Stimulated activated memory B cell treated with anti-CD40 and anti-IgM and Interleukin-4, amounts not matched to agents 10 μg/mL and 1 μg/mL and 100 μg/mL, for 72 hours (primary cell): ENCODE data around the gene HSD17B13.
"Not testable (repeated sequence)": the region's sequence is repeated elsewhere in the genome, so short reads cannot be mapped to it uniquely, and the experiment has no call there.

Source experiments
- ATAC-seq: fragments of 150-1000 bp; cut with Tn5 transposase; 2 replicates; pipeline ENCODE4 v1.10.0; 2021
- H3K27ac Mint-ChIP-seq: one replicate; pipeline ENCODE4 v1.8.0; 2022; ENCODE audit warnings: mild to moderate bottlenecking, mixed read lengths
- H3K27me3 Mint-ChIP-seq: one replicate; pipeline ENCODE4 v1.8.0; 2022; ENCODE audit warnings: mixed read lengths
- H3K36me3 Mint-ChIP-seq: one replicate; pipeline ENCODE4 v1.8.0; 2022; ENCODE audit warnings: mixed read lengths
- H3K4me1 Mint-ChIP-seq: one replicate; pipeline ENCODE4 v1.8.0; 2022; ENCODE audit warnings: mixed read lengths
- H3K4me3 Mint-ChIP-seq: one replicate; pipeline ENCODE4 v1.8.0; 2022; ENCODE audit warnings: mild to moderate bottlenecking, moderate library complexity, mixed read lengths
- H3K9me3 Mint-ChIP-seq: one replicate; pipeline ENCODE4 v1.8.0; 2022; ENCODE audit warnings: mixed read lengths

HSD17B13 gene

GRCh38 chr4:87299898-87300297 is 22.8 kb downstream of the HSD17B13 start:
- no peak for ATAC-seq
- no peaks in the 10 kb centered on the region for H3K9me3 Mint-ChIP-seq
- peaks cover 9% of the 10 kb centered on the region for H3K27me3 Mint-ChIP-seq
- H3K36me3 Mint-ChIP-seq: peaks cover 6% of the 10 kb centered on the region
- H3K4me1 Mint-ChIP-seq: no peaks in the 10 kb centered on the region
- H3K4me3 Mint-ChIP-seq: no peak overlapping the region
- H3K27ac Mint-ChIP-seq: no peak overlapping the region

- ATAC-seq: no peak
- peaks cover 4% of the 10 kb centered on the region for H3K9me3 Mint-ChIP-seq
- H3K4me3 Mint-ChIP-seq: no peak overlapping the region
- H3K36me3 Mint-ChIP-seq: no peaks in the 10 kb centered on the region
- H3K27me3 Mint-ChIP-seq: peaks cover 9% of the 10 kb centered on the region
- no peaks in the 10 kb centered on the region for H3K4me1 Mint-ChIP-seq
- H3K27ac Mint-ChIP-seq: no peak overlapping the region
Measured at GRCh38 chr4:87298362-87298761, 24.3 kb downstream of the HSD17B13 start.

- H3K36me3 Mint-ChIP-seq, H3K27ac Mint-ChIP-seq: not testable (repeated sequence)
Measured at GRCh38 chr4:87294911-87295310, 27.8 kb downstream of the HSD17B13 start.

GRCh38 chr4:87293889-87294288 is 28.8 kb downstream of the HSD17B13 start:
- not testable (repeated sequence) for H3K9me3 Mint-ChIP-seq, H3K27ac Mint-ChIP-seq, H3K27me3 Mint-ChIP-seq, ATAC-seq, H3K4me3 Mint-ChIP-seq, H3K4me1 Mint-ChIP-seq, H3K36me3 Mint-ChIP-seq

More at GRCh38 chr4:87294911-87295310, 27.8 kb downstream of the HSD17B13 start:
- ATAC-seq, H3K27me3 Mint-ChIP-seq, H3K4me3 Mint-ChIP-seq, H3K9me3 Mint-ChIP-seq, H3K4me1 Mint-ChIP-seq: not testable (repeated sequence)

- Mint-ChIP-seq H3K27ac (no peak overlapping the region), H3K27me3 (no peaks in the 10 kb centered on the region), H3K36me3 (peaks cover 6% of the 10 kb centered on the region), H3K4me3 (no peak overlapping the region), H3K9me3 (peaks cover 27% of the 10 kb centered on the region), H3K4me1 (no peaks in the 10 kb centered on the region)
- no peak for ATAC-seq
Measured at GRCh38 chr4:87286970-87287369, 35.7 kb downstream of the HSD17B13 start.

GRCh38 chr4:87284268-87284667 is 38.4 kb downstream of the HSD17B13 start:
- not testable (repeated sequence) for H3K4me3 Mint-ChIP-seq, H3K4me1 Mint-ChIP-seq, ATAC-seq, H3K36me3 Mint-ChIP-seq, H3K27ac Mint-ChIP-seq, H3K27me3 Mint-ChIP-seq
- peaks cover 27% of the 10 kb centered on the region for H3K9me3 Mint-ChIP-seq

GRCh38 chr4:87283151-87283550 is 39.5 kb downstream of the HSD17B13 start:
- no peaks in the 10 kb centered on the region for H3K4me1 Mint-ChIP-seq
- no peak for ATAC-seq
- peaks cover 16% of the 10 kb centered on the region for H3K27me3 Mint-ChIP-seq
- H3K27ac Mint-ChIP-seq: no peak overlapping the region
- no peak overlapping the region for H3K4me3 Mint-ChIP-seq
- peaks cover 6% of the 10 kb centered on the region for H3K36me3 Mint-ChIP-seq
- H3K9me3 Mint-ChIP-seq: peaks cover 27% of the 10 kb centered on the region

GRCh38 chr4:87281603-87282002 is 41.1 kb downstream of the HSD17B13 start:
- ATAC-seq: no peak
- H3K9me3 Mint-ChIP-seq: peaks cover 18% of the 10 kb centered on the region
- peaks cover 6% of the 10 kb centered on the region for H3K36me3 Mint-ChIP-seq
- H3K4me3 Mint-ChIP-seq: no peak overlapping the region
- no peaks in the 10 kb centered on the region for H3K4me1 Mint-ChIP-seq
- no peak overlapping the region for H3K27ac Mint-ChIP-seq
- H3K27me3 Mint-ChIP-seq: peaks cover 16% of the 10 kb centered on the region

- H3K27ac Mint-ChIP-seq: no peak overlapping the region
- no peak for ATAC-seq
- H3K4me1 Mint-ChIP-seq: no peaks in the 10 kb centered on the region
- H3K36me3 Mint-ChIP-seq: no peaks in the 10 kb centered on the region
- H3K27me3 Mint-ChIP-seq: peaks cover 23% of the 10 kb centered on the region
- H3K4me3 Mint-ChIP-seq: no peak overlapping the region
- H3K9me3 Mint-ChIP-seq: peaks cover 5% of the 10 kb centered on the region
Measured at GRCh38 chr4:87278335-87278794, 44.3 kb downstream of the HSD17B13 start.

GRCh38 chr4:87275311-87275710 is 47.4 kb downstream of the HSD17B13 start:
- Mint-ChIP-seq H3K36me3 (no peaks in the 10 kb centered on the region), H3K27ac (no peak overlapping the region), H3K4me3 (no peak overlapping the region), H3K4me1 (no peaks in the 10 kb centered on the region), H3K9me3 (no peaks in the 10 kb centered on the region), H3K27me3 (peaks cover 32% of the 10 kb centered on the region)
- no peak for ATAC-seq

- Mint-ChIP-seq H3K4me3 (no peak overlapping the region), H3K27me3 (peaks cover 31% of the 10 kb centered on the region), H3K36me3 (no peaks in the 10 kb centered on the region), H3K9me3 (no peaks in the 10 kb centered on the region), H3K27ac (no peak overlapping the region), H3K4me1 (no peaks in the 10 kb centered on the region)
- ATAC-seq: no peak
Measured at GRCh38 chr4:87274803-87275202, 47.9 kb downstream of the HSD17B13 start.

GRCh38 chr4:87274327-87274726 is 48.4 kb downstream of the HSD17B13 start:
- Mint-ChIP-seq H3K27ac (no peak overlapping the region), H3K4me3 (no peak overlapping the region), H3K4me1 (no peaks in the 10 kb centered on the region)

GRCh38 chr4:87270825-87271224 is 51.9 kb downstream of the HSD17B13 start:
- Mint-ChIP-seq H3K27me3 (peaks cover 38% of the 10 kb centered on the region), H3K9me3 (no peaks in the 10 kb centered on the region), H3K4me3 (no peak overlapping the region), H3K36me3 (no peaks in the 10 kb centered on the region), H3K4me1 (no peaks in the 10 kb centered on the region), H3K27ac (no peak overlapping the region)
- no peak for ATAC-seq

More at GRCh38 chr4:87274327-87274726, 48.4 kb downstream of the HSD17B13 start:
- peaks cover 29% of the 10 kb centered on the region for H3K27me3 Mint-ChIP-seq
- no peak for ATAC-seq
- no peaks in the 10 kb centered on the region for H3K9me3 Mint-ChIP-seq
- H3K36me3 Mint-ChIP-seq: no peaks in the 10 kb centered on the region

GRCh38 chr4:87270144-87270543 is 52.5 kb downstream of the HSD17B13 start:
- H3K4me3 Mint-ChIP-seq: no peak overlapping the region
- H3K4me1 Mint-ChIP-seq: no peaks in the 10 kb centered on the region
- peaks cover 38% of the 10 kb centered on the region for H3K27me3 Mint-ChIP-seq
- H3K36me3 Mint-ChIP-seq: no peaks in the 10 kb centered on the region
- H3K9me3 Mint-ChIP-seq: no peaks in the 10 kb centered on the region
- no peak overlapping the region for H3K27ac Mint-ChIP-seq
- no peak for ATAC-seq

GRCh38 chr4:87268411-87268810 is 54.3 kb downstream of the HSD17B13 start:
- no peak for ATAC-seq
- Mint-ChIP-seq H3K27ac (no peak overlapping the region), H3K9me3 (no peaks in the 10 kb centered on the region), H3K4me1 (peaks cover 8% of the 10 kb centered on the region), H3K27me3 (peaks cover 32% of the 10 kb centered on the region), H3K36me3 (no peaks in the 10 kb centered on the region), H3K4me3 (no peak overlapping the region)

GRCh38 chr4:87266986-87267385 is 55.7 kb downstream of the HSD17B13 start:
- no peaks in the 10 kb centered on the region for H3K36me3 Mint-ChIP-seq
- no peak overlapping the region for H3K4me3 Mint-ChIP-seq
- no peak overlapping the region for H3K27ac Mint-ChIP-seq
- H3K9me3 Mint-ChIP-seq: peaks cover 3% of the 10 kb centered on the region
- H3K4me1 Mint-ChIP-seq: peaks cover 8% of the 10 kb centered on the region
- peaks cover 23% of the 10 kb centered on the region for H3K27me3 Mint-ChIP-seq
- no peak for ATAC-seq

GRCh38 chr4:87262886-87263285 is 59.8 kb downstream of the HSD17B13 start:
- ATAC-seq: no peak
- H3K27me3 Mint-ChIP-seq: peaks cover 11% of the 10 kb centered on the region
- H3K27ac Mint-ChIP-seq: no peak overlapping the region
- peaks cover 3% of the 10 kb centered on the region for H3K9me3 Mint-ChIP-seq
- peaks cover 8% of the 10 kb centered on the region for H3K4me1 Mint-ChIP-seq
- no peak overlapping the region for H3K4me3 Mint-ChIP-seq
- no peaks in the 10 kb centered on the region for H3K36me3 Mint-ChIP-seq
